ENCODE results near the gene C1QC.
"Not testable (repeated sequence)": the region's sequence is repeated elsewhere in the genome, so short reads cannot be mapped to it uniquely, and the experiment has no call there.

The C1QC gene

DNA sequence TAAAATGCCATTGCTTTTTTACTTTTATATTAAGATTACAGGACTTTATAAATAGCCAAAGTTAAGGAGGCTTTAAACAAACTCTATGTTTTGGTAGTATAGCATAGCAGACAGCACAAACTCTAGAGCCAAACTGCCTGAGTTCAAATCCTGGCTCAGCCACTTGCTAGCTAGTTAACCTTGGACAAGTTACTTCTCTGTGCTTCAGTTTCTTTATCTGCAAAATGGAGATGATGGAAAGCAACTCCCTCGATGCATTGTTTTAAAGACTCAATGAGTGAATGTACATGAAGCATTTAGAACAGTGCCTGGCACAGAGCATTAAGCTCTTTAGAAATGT is 30.9 kb downstream of the C1QC start:
- TF ChIP-seq, protein P1, sequence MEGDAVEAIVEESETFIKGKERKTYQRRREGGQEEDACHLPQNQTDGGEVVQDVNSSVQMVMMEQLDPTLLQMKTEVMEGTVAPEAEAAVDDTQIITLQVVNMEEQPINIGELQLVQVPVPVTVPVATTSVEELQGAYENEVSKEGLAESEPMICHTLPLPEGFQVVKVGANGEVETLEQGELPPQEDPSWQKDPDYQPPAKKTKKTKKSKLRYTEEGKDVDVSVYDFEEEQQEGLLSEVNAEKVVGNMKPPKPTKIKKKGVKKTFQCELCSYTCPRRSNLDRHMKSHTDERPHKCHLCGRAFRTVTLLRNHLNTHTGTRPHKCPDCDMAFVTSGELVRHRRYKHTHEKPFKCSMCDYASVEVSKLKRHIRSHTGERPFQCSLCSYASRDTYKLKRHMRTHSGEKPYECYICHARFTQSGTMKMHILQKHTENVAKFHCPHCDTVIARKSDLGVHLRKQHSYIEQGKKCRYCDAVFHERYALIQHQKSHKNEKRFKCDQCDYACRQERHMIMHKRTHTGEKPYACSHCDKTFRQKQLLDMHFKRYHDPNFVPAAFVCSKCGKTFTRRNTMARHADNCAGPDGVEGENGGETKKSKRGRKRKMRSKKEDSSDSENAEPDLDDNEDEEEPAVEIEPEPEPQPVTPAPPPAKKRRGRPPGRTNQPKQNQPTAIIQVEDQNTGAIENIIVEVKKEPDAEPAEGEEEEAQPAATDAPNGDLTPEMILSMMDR (conservative IDR thresholded peaks at IDR 0.05; ENCODE audit: control insufficient read depth, insufficient read depth, low read depth, low read length) = no peak
- DNase-seq (ENCODE audit: low read depth) = no peak
- no peak overlapping the region for H3K4me3 ChIP-seq (ENCODE audit: control insufficient read depth, low read depth, low read length)

- not testable (repeated sequence) for DNase-seq (ENCODE audit: low read depth); H3K4me3 ChIP-seq (ENCODE audit: control insufficient read depth, low read depth, low read length)
Measured at GRCh38 chr1:22676151-22676550, 32.7 kb downstream of the C1QC start.

- no peak for DNase-seq (ENCODE audit: low read depth)
- TF ChIP-seq, protein P1 (conservative IDR thresholded peaks at IDR 0.05; ENCODE audit: control insufficient read depth, insufficient read depth, low read depth, low read length) = no peak
- no peak overlapping the region for H3K4me3 ChIP-seq (ENCODE audit: control insufficient read depth, low read depth, low read length)
Measured at GRCh38 chr1:22676916-22677583, 33.6 kb downstream of the C1QC start.

DNA sequence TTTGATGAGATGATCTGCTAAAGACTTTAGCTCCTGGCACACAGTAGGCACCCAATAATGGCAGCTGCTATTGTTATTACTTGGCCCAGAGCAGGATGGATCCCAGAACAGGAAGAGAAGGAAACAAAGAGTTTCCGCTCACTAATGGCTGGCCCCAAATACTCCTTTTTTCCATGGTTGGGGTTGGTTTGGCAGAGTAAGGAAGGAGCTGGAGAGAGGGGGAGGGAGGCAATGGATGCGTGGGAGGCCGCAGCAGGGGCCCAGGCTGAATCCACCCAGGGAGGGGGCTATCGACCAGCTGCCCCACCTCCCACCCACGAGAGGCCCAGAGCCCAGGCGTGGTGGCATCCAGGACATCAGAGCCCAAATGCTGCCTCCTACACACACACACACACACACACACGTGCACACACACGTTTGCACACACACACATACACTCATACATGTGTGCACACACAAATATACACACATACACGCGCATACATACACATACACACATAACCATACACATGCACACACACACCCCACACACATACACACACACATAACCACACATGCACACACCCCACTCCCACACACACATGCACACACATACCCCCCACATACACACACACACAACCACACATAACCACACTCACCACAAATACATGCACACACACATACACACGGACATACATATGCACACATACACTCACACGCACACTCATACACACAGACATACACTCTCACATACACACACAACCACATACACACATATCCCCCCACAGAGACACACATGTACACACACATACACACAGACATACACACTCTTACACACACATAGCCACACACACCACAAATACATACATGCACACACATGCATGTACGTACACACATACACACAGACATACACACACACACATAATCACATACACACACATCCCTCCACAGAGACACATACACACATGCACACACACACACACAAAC is 34.8 kb downstream of the C1QC start:
- no peak overlapping the region for H3K4me3 ChIP-seq (ENCODE audit: control insufficient read depth, low read depth, low read length)
- DNase-seq (ENCODE audit: low read depth) = no peak

DNA sequence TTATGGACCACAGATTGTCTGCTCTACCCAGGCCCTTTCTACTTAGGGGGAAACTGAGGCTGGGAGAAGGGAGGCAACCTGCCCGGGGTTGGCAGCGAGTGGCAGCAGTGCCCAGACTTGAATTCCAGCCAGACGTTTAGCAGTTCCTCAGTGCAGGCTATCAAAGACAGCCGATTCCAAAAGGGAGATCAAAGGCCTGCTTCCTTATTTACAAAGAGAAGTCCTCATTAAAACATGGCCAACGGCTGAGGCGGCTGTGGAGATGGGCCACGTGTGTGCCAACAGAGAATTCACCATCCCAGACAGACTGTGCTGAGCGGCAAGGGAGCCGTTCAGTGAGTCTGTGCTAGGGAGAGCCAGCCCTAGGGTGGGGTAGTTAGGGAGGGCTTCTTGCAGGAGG is 37.3 kb downstream of the C1QC start:
- TF ChIP-seq, protein P1 (conservative IDR thresholded peaks at IDR 0.05; ENCODE audit: control insufficient read depth, insufficient read depth, low read depth, low read length) = no peak
- DNase-seq (ENCODE audit: low read depth) = no peak
- no peak overlapping the region for H3K4me3 ChIP-seq (ENCODE audit: control insufficient read depth, low read depth, low read length)

More for the DNA sequence above, 34.8 kb downstream of the C1QC start:
- TF ChIP-seq, protein P1 (conservative IDR thresholded peaks at IDR 0.05; ENCODE audit: control insufficient read depth, insufficient read depth, low read depth, low read length) = no peak

DNA sequence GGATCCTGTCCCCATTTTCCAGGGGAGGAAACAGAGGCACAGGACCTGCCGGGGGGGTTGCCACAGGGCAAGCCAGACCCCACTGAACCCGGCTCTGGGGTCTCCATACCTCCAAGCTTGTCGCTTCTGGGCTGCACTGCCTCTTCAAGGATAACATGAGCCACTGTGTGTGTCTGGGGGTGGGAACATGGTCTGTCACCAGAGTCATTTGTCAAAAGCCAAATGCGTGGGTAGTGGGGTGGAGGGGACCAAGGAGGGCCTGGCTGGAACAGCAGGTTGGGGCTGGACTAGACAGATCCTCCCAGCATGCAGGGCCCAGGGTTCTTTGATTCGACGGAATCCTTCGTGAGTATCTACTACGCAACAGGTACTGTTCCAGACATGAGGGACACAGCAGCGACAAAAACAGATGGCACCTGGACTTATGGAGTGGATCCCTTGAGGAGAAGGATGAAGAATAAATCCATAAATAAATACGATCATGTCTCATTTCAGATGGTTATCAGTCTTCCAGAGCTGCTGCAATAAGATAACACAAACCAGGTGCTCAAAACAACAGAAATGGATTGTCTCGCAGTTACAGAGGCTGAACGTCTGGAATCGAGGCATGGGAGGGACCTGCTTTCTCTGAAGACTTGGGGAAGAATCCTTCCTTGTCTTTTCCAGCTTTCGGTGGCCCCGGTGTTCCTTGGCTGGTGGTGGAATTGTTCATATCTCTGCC is 38.3 kb downstream of the C1QC start:
- H3K4me3 ChIP-seq (ENCODE audit: control insufficient read depth, low read depth, low read length) = no peak overlapping the region
- TF ChIP-seq, protein P1 (conservative IDR thresholded peaks at IDR 0.05; ENCODE audit: control insufficient read depth, insufficient read depth, low read depth, low read length) = no peak
- DNase-seq (ENCODE audit: low read depth) = no peak

GRCh38 chr1:22683547-22683946 is 40.1 kb downstream of the C1QC start:
- no peak overlapping the region for H3K4me3 ChIP-seq (ENCODE audit: control insufficient read depth, low read depth, low read length)
- DNase-seq (ENCODE audit: low read depth) = no peak
- TF ChIP-seq, protein P1 (conservative IDR thresholded peaks at IDR 0.05; ENCODE audit: control insufficient read depth, insufficient read depth, low read depth, low read length) = no peak

Data from fibroblast of mammary gland (primary cell).